NT2/D1 (cell line): ENCODE data around the gene ZNF182.

Source experiments
- SUZ12 ChIP-seq: IDR thresholded peaks from 2 replicates; pipeline ENCODE4 v1.6.1; 2011; ENCODE audit not compliant: insufficient read length, insufficient read depth; ENCODE audit errors: extremely low read depth
- YY1 ChIP-seq: IDR thresholded peaks from 2 replicates; pipeline ENCODE4 v1.6.1; 2011; ENCODE audit not compliant: insufficient read length, insufficient read depth
- ZNF274 ChIP-seq: IDR thresholded peaks from 2 replicates; pipeline ENCODE4 v1.6.1; 2011; ENCODE audit warnings: mild to moderate bottlenecking, low read depth, low read length

DNA sequence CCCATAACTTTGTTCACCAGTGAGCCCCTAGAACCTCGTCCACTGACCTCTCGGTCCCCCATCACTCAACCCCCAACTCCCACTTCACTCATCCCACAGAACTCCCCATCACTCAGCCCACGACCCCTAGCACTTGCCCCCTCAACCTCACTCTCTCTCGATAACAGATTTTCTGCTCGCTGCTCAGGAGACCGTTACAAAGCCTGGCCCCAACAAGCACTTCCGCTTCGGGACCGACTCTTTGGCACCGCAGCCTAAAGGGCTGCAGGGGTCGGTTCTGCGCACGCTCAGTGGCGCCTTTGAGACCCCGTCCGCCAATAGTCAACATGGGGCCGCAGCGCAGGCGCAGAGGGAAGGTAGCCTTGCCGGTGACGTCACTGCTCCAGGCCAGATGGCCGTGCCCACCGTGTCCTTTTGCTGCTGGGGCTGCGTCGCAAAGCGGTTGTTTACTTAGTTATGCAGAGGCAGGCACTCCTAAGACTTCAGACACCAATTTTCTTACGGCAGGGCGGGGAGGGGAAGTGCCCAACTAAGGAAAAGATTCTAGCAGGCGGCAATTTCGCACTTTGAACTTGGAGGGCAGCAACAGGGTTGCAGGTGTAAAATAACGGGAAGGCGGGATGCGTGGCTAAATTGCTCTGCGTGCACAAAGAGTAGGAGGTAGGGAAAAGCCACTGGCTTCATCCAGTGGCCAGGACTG is at the start of gene ZNF182:
- no peak for TF ChIP-seq ZNF274
- TF ChIP-seq SUZ12 = no peak
- peak; percentile 93 for TF ChIP-seq YY1
